SK-N-SH (cell line): ENCODE results near the gene C16orf96. TPM values are rescaled to one million over a fixed set of nuclear protein-coding genes. Genes with fewer than 3 reads are reported as not detected.
A peak's percentile ranks its signal among the peaks of the same experiment; 100 is the strongest.

Source experiments
- CTCF ChIA-PET: fragments of 300-600, 350-600 bp; formaldehyde crosslinking; extraction: SDS; loops from one replicate; lab custom pipeline; 2021; lab: Yijun Ruan, JAX
- POLR2A ChIA-PET: fragments of 350-600 bp; sonication (Branson Sonifier 250); formaldehyde crosslinking; extraction: SDS; loops from one replicate; lab custom pipeline; 2020; ENCODE audit warnings: antibody characterized with exemption, inconsistent platforms; lab: Yijun Ruan, JAX
- DNase-seq: peaks from one replicate; pipeline ENCODE4 v3.0.0; 2012
- H2AFZ ChIP-seq: fragments of 200-600 bp; sonication (generic); 2 replicates; pipeline ENCODE4 v1.8.1; 2016; ENCODE audit warnings: antibody characterized with exemption, mild to moderate bottlenecking, low read depth
- H3F3A ChIP-seq: fragments of 200-600 bp; sonication (generic); replicated peaks from 2 replicates; pipeline ENCODE3; 2016; ENCODE audit warnings: antibody characterized with exemption, mild to moderate bottlenecking; ENCODE audit not compliant: insufficient read depth
- H3K27ac ChIP-seq, 2 experiments: fragments of 200-500 bp in 1 of 2; fragments of 200-600 bp in 1 of 2; sonication (Bioruptor generic) in 1 of 2; sonication (generic), shearing (Covaris generic) in 1 of 2; 2 replicates each; pipeline versions ENCODE4 v1.5.1 to v1.6.1; 2014 to 2016; ENCODE audit warnings: low read depth in 2 of 2, inconsistent platforms in 1 of 2, low read length in 1 of 2, mild to moderate bottlenecking in 1 of 2, mixed read lengths in 1 of 2
- H3K27me3 ChIP-seq: fragments of 200-600 bp; sonication (generic), shearing (Covaris generic); 2 replicates; pipeline ENCODE4 v1.6.1; 2016; ENCODE audit warnings: mixed run types; ENCODE audit not compliant: insufficient read depth
- H3K36me3 ChIP-seq, 2 experiments: fragments of 200-500 bp in 1 of 2; fragments of 200-600 bp in 1 of 2; sonication (Bioruptor generic) in 1 of 2; sonication (generic) in 1 of 2; replicated peaks in 1 of 2; 2 replicates each; pipeline versions ENCODE3 to v1.5.1; 2014 to 2016; ENCODE audit warnings: low read length in 1 of 2, mild to moderate bottlenecking in 1 of 2; ENCODE audit not compliant: insufficient read depth in 2 of 2, control insufficient read depth in 1 of 2
- H3K4me1 ChIP-seq, 2 experiments: fragments of 200-500 bp in 1 of 2; fragments of 200-600 bp in 1 of 2; sonication (Bioruptor generic) in 1 of 2; sonication (generic), shearing (Covaris generic) in 1 of 2; 2 replicates each; pipeline versions ENCODE4 v1.5.1 to v1.6.1; 2014 to 2016; ENCODE audit warnings: low read depth in 1 of 2, low read length in 1 of 2, mixed run types in 1 of 2; ENCODE audit not compliant: insufficient read depth in 2 of 2, control insufficient read depth in 1 of 2
- H3K4me2 ChIP-seq: fragments of 200-600 bp; sonication (generic), shearing (Covaris generic); 2 replicates; pipeline ENCODE4 v1.6.1; 2017; ENCODE audit warnings: mixed run types
- H3K4me3 ChIP-seq, 2 experiments: fragments of 200-500 bp in 1 of 2; fragments of 200-600 bp in 1 of 2; sonication (Bioruptor generic) in 1 of 2; sonication (generic), shearing (Covaris generic) in 1 of 2; 2 replicates each; pipeline versions ENCODE4 v1.5.1 to v1.8.1; 2014 to 2016; ENCODE audit warnings: low read depth in 2 of 2, inconsistent platforms in 1 of 2, low read length in 1 of 2, mild to moderate bottlenecking in 1 of 2, mixed read lengths in 1 of 2, moderate library complexity in 1 of 2
- H3K79me2 ChIP-seq: fragments of 200-600 bp; sonication (generic); 2 replicates; pipeline ENCODE4 v1.8.1; 2017; ENCODE audit warnings: mild to moderate bottlenecking; ENCODE audit not compliant: insufficient read depth
- H3K9ac ChIP-seq: fragments of 200-600 bp; sonication (generic); 2 replicates; pipeline ENCODE4 v1.6.1; 2017; ENCODE audit warnings: mixed run types
- H3K9me2 ChIP-seq: fragments of 200-600 bp; sonication (generic); 2 replicates; pipeline ENCODE4 v1.6.1; 2017; ENCODE audit warnings: mixed run types
- H3K9me3 ChIP-seq: fragments of 200-600 bp; sonication (generic); 2 replicates; pipeline ENCODE4 v1.6.1; 2017; ENCODE audit warnings: mixed run types, mild to moderate bottlenecking, moderate library complexity
- H4K20me1 ChIP-seq: fragments of 200-600 bp; sonication (generic); 2 replicates; pipeline ENCODE4 v1.6.1; 2017; ENCODE audit warnings: mild to moderate bottlenecking, mixed run types; ENCODE audit not compliant: insufficient read depth
- CHD2 ChIP-seq: fragments of 150-350 bp; IDR thresholded peaks from 2 replicates; pipeline ENCODE4 v1.6.1; 2018; ENCODE audit warnings: low read length; ENCODE audit not compliant: partially characterized antibody
- FOXJ3 ChIP-seq: sonication (generic); formaldehyde crosslinking; IDR thresholded peaks from 2 replicates; pipeline ENCODE4 v1.5.1; 2020; ENCODE audit warnings: mild to moderate bottlenecking, missing genetic modification reagents
- GABPA ChIP-seq: IDR thresholded peaks from 2 replicates; pipeline ENCODE4 v1.4.0; 2012; ENCODE audit warnings: low read depth, mild to moderate bottlenecking
- JUND ChIP-seq: IDR thresholded peaks from 2 replicates; pipeline ENCODE4 v1.4.0; 2012
- NFIC ChIP-seq: IDR thresholded peaks from 2 replicates; pipeline ENCODE4 v1.4.0; 2012; ENCODE audit warnings: borderline replicate concordance
- RAD21 ChIP-seq: IDR thresholded peaks from 2 replicates; pipeline ENCODE4 v1.6.1; 2012; ENCODE audit warnings: mild to moderate bottlenecking, low read length
- RCOR1 ChIP-seq: fragments of 150-350 bp; IDR thresholded peaks from 2 replicates; pipeline ENCODE4 v1.6.1; 2017; ENCODE audit warnings: antibody characterized with exemption, low read length
- RXRA ChIP-seq: IDR thresholded peaks from 2 replicates; pipeline ENCODE4 v1.4.0; 2012; ENCODE audit warnings: low read depth, mild to moderate bottlenecking, borderline replicate concordance
- SIN3A ChIP-seq: IDR thresholded peaks from 2 replicates; pipeline ENCODE4 v1.6.1; 2012; ENCODE audit warnings: low read depth, mild to moderate bottlenecking, low read length, moderate library complexity, borderline replicate concordance
- SMC3 ChIP-seq: IDR thresholded peaks from 2 replicates; pipeline ENCODE4 v1.6.1; 2012; ENCODE audit warnings: low read depth, low read length, improper control_type of control experiment
- TAF1 ChIP-seq: IDR thresholded peaks from 2 replicates; pipeline ENCODE4 v1.6.1; 2012; ENCODE audit warnings: low read depth, mild to moderate bottlenecking, low read length, moderate library complexity, borderline replicate concordance
- TEAD4 ChIP-seq: IDR thresholded peaks from 2 replicates; pipeline ENCODE4 v1.4.0; 2012; ENCODE audit warnings: mild to moderate bottlenecking, borderline replicate concordance; ENCODE audit not compliant: insufficient read depth
- YY1 ChIP-seq: IDR thresholded peaks from 2 replicates; pipeline ENCODE4 v1.4.0; 2012; ENCODE audit warnings: low read depth, mild to moderate bottlenecking
- WGBS: methylation state at CpG from one replicate; pipeline ENCODE4 v1.1.6; 2017; ENCODE audit warnings: low lambda C conversion rate; 5-methylcytosine and 5-hydroxymethylcytosine counted together
- polyA plus RNA-seq, 3 experiments: library from polyadenylated mRNA; depleted of rRNA; stranded (reverse); fragments of >200 nt; gene quantifications; 2 replicates each; pipeline ENCODE4 v1.2.3, GENCODE V29; 2012
- TF ChIP-seq, protein P1 (sequence below): fragments of 200-600 bp; sonication (generic); IDR thresholded peaks from 2 replicates; pipeline ENCODE4 v1.6.1; 2017; ENCODE audit warnings: antibody characterized with exemption, mild to moderate bottlenecking, moderate library complexity
- TF ChIP-seq, protein P2 (sequence below): IDR thresholded peaks from 2 replicates; pipeline ENCODE4 v1.4.0; 2012; ENCODE audit warnings: low read depth, borderline replicate concordance

C16orf96 gene
- polyA plus RNA-seq, 1 of the 3 experiments (the other 2 are of a cell fraction), result 0.05 TPM

DNA sequence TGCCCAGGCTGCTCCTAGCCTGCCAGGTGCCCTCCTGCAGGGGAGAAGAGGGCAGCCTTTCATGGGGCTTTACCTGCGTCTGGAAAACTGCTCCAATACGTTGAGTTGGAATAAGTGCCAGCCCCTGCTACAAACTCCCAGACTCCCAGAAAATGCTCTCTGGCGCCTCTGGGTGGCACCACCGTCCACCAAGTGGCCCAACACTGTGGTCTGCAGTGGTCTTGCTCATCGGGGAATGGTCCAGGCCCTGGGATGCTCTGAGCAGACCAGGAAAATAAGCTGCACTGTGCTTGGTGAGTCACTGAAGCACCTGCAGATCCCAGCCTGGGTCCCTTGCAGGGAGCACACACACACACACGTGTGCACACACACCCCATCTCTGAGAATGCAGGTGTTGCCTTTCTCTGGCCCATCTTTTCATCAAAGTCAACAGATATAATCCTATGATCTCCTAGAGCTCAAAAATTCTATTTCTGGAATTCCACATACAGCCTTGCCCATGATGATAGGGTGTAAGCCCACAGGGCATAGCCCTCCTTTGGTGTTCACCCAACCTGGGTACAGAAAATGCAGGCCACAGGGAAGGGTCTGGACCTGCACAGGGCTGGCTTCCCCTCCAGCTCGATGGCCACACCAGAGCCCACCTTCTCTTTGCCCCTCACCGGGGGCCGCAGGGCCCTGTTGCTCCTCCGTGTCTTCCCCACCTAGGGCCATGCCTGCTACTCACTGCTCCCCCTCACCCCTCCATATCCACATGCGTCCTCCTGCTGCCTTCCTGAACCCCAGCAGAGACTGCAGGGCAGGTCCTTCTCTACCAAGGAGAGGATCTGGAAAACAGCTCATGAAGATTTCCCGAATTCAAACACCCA is 38.1 kb upstream of the C16orf96 start:
- Histone ChIP-seq H3K9me2 (no peaks in the 10 kb centered on the region), H3K36me3 (peaks cover 5 to 6% of the 10 kb centered on the region in 2 experiments), H3F3A (peaks cover 4% of the 10 kb centered on the region), H3K27ac (no peak overlapping the region), H4K20me1 (peaks cover 10% of the 10 kb centered on the region; the same call in 1 of the 2 replicates), H3K4me1 (peaks cover 0 to 14% of the 10 kb centered on the region in 2 experiments; a peak in 1 of 4 replicates), H3K4me3 (no peak overlapping the region; a peak in 1 of 4 replicates), H3K9me3 (no peaks in the 10 kb centered on the region), H2AFZ (no peak overlapping the region), H3K27me3 (no peaks in the 10 kb centered on the region), H3K79me2 (peaks cover 9% of the 10 kb centered on the region; the same call in 1 of the 2 replicates), H3K4me2 (no peak overlapping the region), H3K9ac (no peak overlapping the region)
- CTCF ChIA-PET, result interaction anchor here (0.7 to 4.7 kb wide), 18 partner anchors 9 to 284 kb away, joined by 3 to 37 read pairs (median 5); partner anchors contain the start of gene ROGDI
- POLR2A ChIA-PET, result interaction anchor here (1.1 kb wide), 1 partner anchor 78 kb away, joined by 3 read pairs; no protein-coding TSS in a partner anchor
- WGBS, result 87% methylated on average over 8 of the region's 12 CpGs
- TF ChIP-seq CHD2, result no peak
- no peak for TF ChIP-seq SIN3A
- TF ChIP-seq SMC3, result peak; percentile 46
- no peak for TF ChIP-seq TEAD4
- TF ChIP-seq FOXJ3 (CRISPR knock-in tag), result no peak
- TF ChIP-seq, protein P1, sequence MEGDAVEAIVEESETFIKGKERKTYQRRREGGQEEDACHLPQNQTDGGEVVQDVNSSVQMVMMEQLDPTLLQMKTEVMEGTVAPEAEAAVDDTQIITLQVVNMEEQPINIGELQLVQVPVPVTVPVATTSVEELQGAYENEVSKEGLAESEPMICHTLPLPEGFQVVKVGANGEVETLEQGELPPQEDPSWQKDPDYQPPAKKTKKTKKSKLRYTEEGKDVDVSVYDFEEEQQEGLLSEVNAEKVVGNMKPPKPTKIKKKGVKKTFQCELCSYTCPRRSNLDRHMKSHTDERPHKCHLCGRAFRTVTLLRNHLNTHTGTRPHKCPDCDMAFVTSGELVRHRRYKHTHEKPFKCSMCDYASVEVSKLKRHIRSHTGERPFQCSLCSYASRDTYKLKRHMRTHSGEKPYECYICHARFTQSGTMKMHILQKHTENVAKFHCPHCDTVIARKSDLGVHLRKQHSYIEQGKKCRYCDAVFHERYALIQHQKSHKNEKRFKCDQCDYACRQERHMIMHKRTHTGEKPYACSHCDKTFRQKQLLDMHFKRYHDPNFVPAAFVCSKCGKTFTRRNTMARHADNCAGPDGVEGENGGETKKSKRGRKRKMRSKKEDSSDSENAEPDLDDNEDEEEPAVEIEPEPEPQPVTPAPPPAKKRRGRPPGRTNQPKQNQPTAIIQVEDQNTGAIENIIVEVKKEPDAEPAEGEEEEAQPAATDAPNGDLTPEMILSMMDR, result peak; percentile 56
- TF ChIP-seq JUND, result no peak
- no peak for TF ChIP-seq RXRA
- no peak for TF ChIP-seq YY1
- TF ChIP-seq GABPA, result no peak
- peak; percentile 77 for TF ChIP-seq RAD21
- TF ChIP-seq, protein P2, sequence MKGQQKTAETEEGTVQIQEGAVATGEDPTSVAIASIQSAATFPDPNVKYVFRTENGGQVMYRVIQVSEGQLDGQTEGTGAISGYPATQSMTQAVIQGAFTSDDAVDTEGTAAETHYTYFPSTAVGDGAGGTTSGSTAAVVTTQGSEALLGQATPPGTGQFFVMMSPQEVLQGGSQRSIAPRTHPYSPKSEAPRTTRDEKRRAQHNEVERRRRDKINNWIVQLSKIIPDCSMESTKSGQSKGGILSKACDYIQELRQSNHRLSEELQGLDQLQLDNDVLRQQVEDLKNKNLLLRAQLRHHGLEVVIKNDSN, result no peak
- TF ChIP-seq RCOR1, result no peak
- DNase-seq, result peak; percentile 77

DNA sequence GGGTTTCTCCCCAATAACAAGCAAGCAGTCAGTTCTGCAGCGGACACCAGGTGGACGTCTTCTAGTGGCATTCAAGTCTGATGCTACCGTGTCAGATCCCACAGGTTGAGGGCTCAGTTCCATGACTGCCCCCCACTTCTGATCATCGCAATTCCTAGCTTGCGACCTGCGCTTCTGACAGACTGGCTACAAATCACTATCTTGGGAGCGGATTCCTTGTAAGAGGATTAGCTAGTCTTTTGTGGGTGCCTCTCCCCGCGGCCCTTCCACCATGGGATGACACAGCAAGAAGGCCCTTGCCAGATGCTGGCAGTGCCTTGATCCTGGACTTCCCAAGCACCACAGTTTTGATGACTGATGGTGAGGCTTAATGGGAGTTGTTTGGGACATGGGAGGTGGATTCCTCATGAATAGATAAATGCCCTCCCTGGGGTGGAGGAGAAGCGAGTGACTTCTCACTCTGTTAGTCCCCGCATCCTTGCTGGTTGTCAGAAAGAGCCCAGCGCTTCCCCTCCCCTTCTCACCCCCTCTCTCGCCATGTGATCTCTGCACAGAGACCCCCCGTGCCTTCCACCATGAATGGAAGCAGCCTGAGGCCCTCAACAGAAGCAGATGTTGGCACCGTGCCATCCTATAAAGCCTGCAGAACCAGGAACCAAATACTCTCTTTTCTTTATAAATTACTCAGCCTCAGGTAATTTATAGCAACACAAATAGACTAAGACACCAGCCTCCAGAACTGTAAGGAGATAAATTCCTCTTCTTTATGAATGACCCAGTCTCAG is 36.7 kb upstream of the C16orf96 start:
- whole genome bisulfite sequencing, result 85% methylated on average over 10 of the region's 15 CpGs

More for the DNA sequence above, 36.7 kb upstream of the C16orf96 start:
- Histone ChIP-seq H3K4me2 (no peak overlapping the region), H3K9ac (no peak overlapping the region), H3K4me3 (no peak overlapping the region), H3K4me1 (peaks cover 0 to 20% of the 10 kb centered on the region in 2 experiments; a peak in 1 of 4 replicates), H3K27ac (no peak overlapping the region), H4K20me1 (peaks cover 10% of the 10 kb centered on the region; the same call in 1 of the 2 replicates), H3K79me2 (peaks cover 14% of the 10 kb centered on the region; the same call in 1 of the 2 replicates), H3K9me3 (no peaks in the 10 kb centered on the region), H2AFZ (no peak overlapping the region), H3K9me2 (no peaks in the 10 kb centered on the region), H3K36me3 (peaks cover 0 to 5% of the 10 kb centered on the region in 2 experiments), H3F3A (peaks cover 4% of the 10 kb centered on the region), H3K27me3 (no peaks in the 10 kb centered on the region)
- ChIA-PET CTCF (interaction anchor here (0.8 to 3.4 kb wide), 7 partner anchors 20 to 429 kb away, joined by 3 to 30 read pairs (median 6); no protein-coding TSS in a partner anchor), POLR2A (no interaction called here)
- no peak for DNase-seq
- peak; percentile 14 for TF ChIP-seq NFIC
- no peak for TF ChIP-seq TAF1
